ENCODE data around the gene MTUS2.

MTUS2 gene

GRCh38 chr13:29513981-29514719 is 694.0 kb downstream of the MTUS2 start:
- no peak for DNase-seq

DNA sequence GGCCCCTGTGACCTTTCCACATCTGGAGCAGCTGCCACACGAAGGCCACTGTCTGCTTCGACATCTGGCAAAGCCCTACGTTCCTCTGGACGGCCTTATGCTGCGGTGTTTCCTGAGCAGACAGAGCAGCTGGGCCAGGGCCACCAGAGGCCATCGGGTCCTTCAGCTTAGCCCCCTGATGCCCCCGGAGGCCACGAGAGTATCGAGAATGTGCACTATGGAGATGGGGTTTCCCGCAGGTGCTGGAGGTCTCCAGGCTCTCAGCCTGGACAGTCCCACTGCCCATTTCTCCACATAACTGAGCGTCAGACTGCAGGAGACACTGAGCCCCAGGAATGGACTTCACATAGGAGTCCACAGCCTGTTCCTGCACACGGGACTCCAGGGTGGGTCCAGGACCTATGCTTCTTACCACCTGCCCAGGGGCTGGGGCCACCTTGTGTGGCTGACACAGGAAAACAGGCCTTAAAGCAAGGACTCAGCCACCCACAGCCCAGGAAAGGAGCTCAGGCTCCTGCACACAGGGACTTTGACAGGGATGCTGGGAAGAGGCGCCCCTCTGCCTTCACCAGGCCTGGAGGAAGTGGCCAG is 694.7 kb downstream of the MTUS2 start:
- no peak for DNase-seq

- no peak for DNase-seq
These were observed 695.2 kb downstream of the MTUS2 start for GRCh38 chr13:29515372-29515771.

- no peak for DNase-seq
These were observed 695.9 kb downstream of the MTUS2 start for GRCh38 chr13:29516012-29516411.

DNA sequence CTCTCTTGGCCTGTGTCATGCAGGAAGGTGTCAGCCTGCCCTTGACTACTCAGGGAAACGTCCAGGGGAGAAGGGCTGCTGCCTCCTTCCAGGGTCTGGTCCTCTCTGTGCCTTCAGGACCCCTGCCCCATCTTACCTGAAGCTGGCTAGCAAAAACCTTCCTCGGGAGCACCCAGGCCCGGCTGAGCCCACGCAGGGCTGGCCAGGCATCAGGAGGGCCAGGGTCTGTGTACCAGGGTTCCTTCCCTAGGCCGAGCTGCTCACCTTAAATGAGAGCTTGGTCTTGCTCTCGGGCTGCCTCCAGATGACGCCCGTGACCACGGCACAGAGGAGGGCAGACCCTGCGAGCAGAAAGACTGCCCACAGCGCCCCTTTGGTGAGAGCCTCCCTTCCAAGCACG is 696.7 kb downstream of the MTUS2 start:
- DNase-seq: no peak

GRCh38 chr13:29519921-29520320 is 699.8 kb downstream of the MTUS2 start:
- DNase-seq: no peak

DNA sequence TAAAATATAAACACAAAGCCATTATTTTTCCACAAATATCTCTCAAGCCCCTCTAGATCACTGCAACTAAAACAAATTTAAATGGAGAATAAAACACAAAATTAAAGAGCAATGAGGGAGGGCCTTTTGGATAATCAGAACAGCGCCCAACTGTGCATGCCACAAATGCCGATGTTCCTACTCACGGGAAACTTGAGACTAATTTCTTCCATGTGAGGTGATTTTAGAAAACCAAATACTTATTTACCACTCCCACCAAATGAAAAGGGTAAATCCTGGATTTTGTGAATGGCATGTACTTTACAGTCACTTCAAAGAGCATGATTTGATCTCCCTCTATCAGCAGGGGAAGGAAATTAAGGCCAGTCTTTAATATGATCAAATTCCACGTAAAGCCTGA is 700.5 kb downstream of the MTUS2 start:
- DNase-seq: no peak

- no peak for DNase-seq
These were observed 701.2 kb downstream of the MTUS2 start for GRCh38 chr13:29521336-29521735.

DNA sequence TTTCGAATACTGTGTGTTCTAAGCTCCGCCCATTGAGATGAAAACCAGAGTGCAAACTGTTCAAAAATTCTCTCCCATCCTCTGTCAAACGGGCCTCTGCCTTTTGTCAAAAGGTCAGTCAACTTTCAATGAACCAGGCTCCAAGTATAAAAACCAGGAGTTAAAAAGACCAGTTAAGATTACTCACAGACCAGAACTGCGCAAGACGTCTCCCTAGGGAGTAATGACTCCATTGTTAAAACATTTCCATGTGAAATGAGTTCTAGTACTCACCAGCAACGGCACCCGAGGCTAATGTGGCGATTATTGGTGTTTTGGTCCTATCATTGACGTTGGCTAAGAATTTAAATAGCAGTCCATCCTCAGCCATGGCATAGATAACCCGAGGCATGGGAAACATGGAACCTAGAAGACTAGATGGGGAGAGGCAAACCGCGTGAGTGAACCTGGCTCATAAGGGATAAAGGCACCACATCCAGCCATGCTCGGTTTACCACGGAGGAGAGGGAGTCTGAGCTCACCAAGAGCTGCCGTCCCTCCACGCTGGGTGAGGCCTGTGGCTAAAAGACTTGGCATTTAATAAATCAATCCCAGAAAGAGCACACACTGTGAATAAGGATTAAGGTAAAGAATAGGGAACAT is 702.0 kb downstream of the MTUS2 start:
- no peak for DNase-seq

DNA sequence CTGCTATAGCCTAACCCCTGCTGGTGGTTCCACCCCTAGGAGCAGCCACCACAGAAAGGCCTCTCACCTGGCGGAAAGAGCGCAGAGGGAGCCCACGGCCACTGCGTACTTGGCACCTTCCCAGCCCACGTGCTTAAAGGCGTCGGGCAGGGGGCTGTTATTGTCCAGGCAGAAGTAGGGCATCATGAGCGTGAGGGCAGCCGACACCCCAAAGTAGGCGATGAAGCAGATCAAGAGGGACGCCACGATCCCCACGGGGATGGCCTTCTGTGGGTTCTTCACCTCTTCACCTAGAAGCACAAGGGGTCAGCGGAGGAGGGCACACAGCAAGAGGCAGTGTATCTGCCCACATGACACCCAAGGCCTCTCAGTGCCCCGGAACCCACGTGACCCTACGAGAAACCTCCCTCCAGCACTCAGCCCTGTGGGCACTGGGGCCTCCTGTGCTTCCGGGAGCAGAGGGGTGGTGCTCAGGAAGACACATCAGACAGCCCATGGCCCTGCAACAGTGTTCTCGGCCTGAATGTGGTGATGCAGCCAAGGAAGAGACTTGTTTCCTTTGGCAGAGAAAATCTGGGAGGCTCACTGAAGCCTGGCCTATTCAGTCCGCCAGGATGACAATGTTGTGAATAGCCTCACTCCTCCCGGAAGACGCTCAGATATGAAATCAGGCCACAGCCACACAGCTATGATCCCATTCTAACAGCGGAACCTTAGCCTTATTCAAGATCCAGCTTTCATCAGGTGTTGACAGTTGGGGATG is 703.2 kb downstream of the MTUS2 start:
- no peak for DNase-seq

- no peak for DNase-seq
These were observed 704.0 kb downstream of the MTUS2 start for GRCh38 chr13:29524176-29524575.

DNA sequence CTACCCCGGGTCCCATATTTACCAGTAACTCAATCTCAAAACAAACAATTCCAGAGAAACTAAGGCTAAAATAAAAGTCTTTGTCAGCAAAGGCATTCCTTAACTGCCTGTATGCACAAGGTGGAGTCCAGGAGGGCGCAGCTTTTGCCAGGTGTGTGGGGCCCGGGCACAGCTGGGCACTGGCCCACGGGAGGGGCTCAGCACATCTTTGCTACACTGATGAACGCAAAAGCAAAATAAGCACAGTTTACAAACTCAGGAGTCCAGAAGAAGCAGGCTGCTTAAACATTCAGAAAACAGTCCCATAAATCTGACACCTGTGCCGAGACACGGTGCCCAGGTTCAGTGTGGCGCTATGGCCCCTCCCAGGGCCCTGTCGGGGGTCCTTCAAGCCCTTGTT is 704.5 kb downstream of the MTUS2 start:
- no peak for DNase-seq

GRCh38 chr13:29525757-29526156 is 705.6 kb downstream of the MTUS2 start:
- no peak for DNase-seq

GRCh38 chr13:29526741-29527140 is 706.6 kb downstream of the MTUS2 start:
- no peak for DNase-seq

- DNase-seq: no peak
These were observed 707.4 kb downstream of the MTUS2 start for GRCh38 chr13:29527511-29527910.

GRCh38 chr13:29527916-29528315 is 707.8 kb downstream of the MTUS2 start:
- DNase-seq: no peak

GRCh38 chr13:29529754-29530153 is 709.6 kb downstream of the MTUS2 start:
- no peak for DNase-seq

DNA sequence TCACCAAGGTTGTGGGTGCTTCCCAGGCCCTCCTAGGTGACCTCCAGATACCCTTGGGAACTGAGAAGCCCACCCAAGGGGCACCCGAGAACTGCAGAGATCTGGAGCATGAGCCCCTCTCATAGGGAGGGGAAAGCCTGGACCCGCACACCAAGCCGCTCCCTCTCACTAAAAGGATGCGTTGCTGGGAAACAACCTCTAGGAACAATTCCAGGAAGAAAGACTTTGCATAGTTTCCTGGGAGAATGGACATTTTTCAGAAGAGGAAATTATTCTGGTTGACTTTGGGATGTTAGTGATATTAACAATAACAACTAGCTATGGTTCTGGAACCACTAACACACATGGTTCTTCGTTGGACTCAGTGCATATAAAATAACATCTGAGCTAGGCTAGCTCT is 710.8 kb downstream of the MTUS2 start:
- DNase-seq: no peak

DNA sequence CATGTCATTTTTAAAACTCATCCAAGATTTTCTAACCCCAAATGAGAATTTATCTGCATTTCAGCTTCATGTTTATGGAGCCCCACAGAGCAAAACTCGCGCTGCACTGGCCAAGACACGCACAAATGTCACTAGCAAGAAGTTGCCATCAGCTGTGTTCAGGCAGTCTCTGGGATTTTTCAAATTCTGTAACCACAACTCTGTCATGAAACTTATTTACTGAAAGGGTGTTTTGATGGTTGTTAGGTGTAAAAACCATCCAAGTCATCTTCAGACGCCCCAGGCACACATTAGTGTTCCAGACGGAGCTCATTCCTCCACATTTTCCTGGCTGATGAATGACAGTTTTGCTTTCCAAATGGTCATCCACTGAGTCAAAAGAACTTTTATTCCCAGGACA is 712.0 kb downstream of the MTUS2 start:
- DNase-seq: no peak

DNA sequence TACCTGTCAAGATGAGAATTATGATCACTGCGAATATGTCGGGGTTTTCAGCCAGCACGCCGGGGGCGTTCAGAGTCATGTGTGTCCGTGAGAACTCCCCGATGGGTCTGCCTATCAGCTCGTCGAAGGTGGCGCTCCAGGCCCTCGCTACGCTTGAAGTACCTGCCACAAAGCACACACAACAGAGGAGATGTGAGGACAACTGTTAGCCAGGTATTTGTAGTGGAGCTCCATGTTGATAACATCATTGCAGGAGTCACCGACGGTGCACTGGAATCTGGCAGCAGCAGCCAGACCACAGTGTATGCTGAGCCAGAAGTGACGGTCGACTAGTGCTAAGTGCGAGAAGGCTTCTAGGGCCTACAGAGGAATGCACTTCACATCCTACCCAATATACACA is 712.7 kb downstream of the MTUS2 start:
- DNase-seq: no peak

GRCh38 chr13:29534083-29534482 is 713.9 kb downstream of the MTUS2 start:
- no peak for DNase-seq

GRCh38 chr13:29535663-29536655 is 715.8 kb downstream of the MTUS2 start:
- no peak for DNase-seq
